SK-N-SH treated with all-trans-retinoic acid at 6 μM for 48 hours (cell line): ENCODE measurements around the gene ITGB1BP1.

Experiments used
- ATAC-seq: fragments of 200-7000 bp; cut with Tn5 transposase; 3 replicates; pipeline ENCODE4 v1.9.1; 2020; ENCODE audit warnings: mild to moderate bottlenecking, moderate library complexity
- ARNTL ChIP-seq: fragments of 450-650 bp; formaldehyde crosslinking; IDR thresholded peaks from 2 replicates; pipeline ENCODE4 v1.5.0; 2020; ENCODE audit warnings: low read depth, mild to moderate bottlenecking, moderate library complexity, borderline replicate concordance
- BACH2 ChIP-seq: fragments of 250-450 bp; sonication (Bioruptor Pico); IDR thresholded peaks from 2 replicates; pipeline ENCODE4 v1.9.0; 2021; ENCODE audit warnings: mild to moderate bottlenecking, borderline replicate concordance
- CSDC2 ChIP-seq: fragments of 250-450 bp; sonication (Bioruptor Pico); IDR thresholded peaks from 2 replicates; pipeline ENCODE4 v1.5.0; 2020; ENCODE audit warnings: mild to moderate bottlenecking, moderate library complexity
- ESRRG ChIP-seq: fragments of 250-450 bp; sonication (Bioruptor Pico); IDR thresholded peaks from 2 replicates; pipeline ENCODE4 v1.6.1; 2021; ENCODE audit warnings: mild to moderate bottlenecking
- GLIS3 ChIP-seq: fragments of 250-450 bp; sonication (Bioruptor Pico); IDR thresholded peaks from 2 replicates; pipeline ENCODE4 v1.5.0; 2020; ENCODE audit warnings: mild to moderate bottlenecking, moderate library complexity
- ISL1 ChIP-seq: fragments of 250-450 bp; sonication (Bioruptor Pico); IDR thresholded peaks from 2 replicates; pipeline ENCODE4 v2.1.2; 2022; ENCODE audit warnings: mild to moderate bottlenecking, moderate library complexity
- OSR1 ChIP-seq: fragments of 250-450 bp; sonication (Bioruptor Pico); IDR thresholded peaks from 2 replicates; pipeline ENCODE4 v1.8.0; 2022; ENCODE audit warnings: moderate library complexity, mild to moderate bottlenecking, inconsistent platforms
- SNAI2 ChIP-seq: fragments of 250-450 bp; sonication (Bioruptor Pico); IDR thresholded peaks from 2 replicates; pipeline ENCODE4 v1.5.0; 2020; ENCODE audit warnings: mild to moderate bottlenecking, moderate library complexity
- TCF4 ChIP-seq: fragments of 250-450 bp; sonication (Bioruptor Pico); IDR thresholded peaks from 2 replicates; pipeline ENCODE4 v1.8.0; 2021; ENCODE audit warnings: mild to moderate bottlenecking, moderate library complexity, borderline replicate concordance
- TOX ChIP-seq: fragments of 250-450 bp; sonication (Bioruptor Pico); IDR thresholded peaks from 2 replicates; pipeline ENCODE4 v1.8.0; 2021; ENCODE audit warnings: mild to moderate bottlenecking, moderate library complexity, borderline replicate concordance
- ZC3H10 ChIP-seq: fragments of 250-450 bp; sonication (Bioruptor Pico); IDR thresholded peaks from 2 replicates; pipeline ENCODE4 v1.5.1; 2021; ENCODE audit warnings: mild to moderate bottlenecking, moderate library complexity
- ZFP3 ChIP-seq: fragments of 250-450 bp; sonication (Bioruptor Pico); IDR thresholded peaks from 2 replicates; pipeline ENCODE4 v1.5.0; 2020; ENCODE audit warnings: mild to moderate bottlenecking, moderate library complexity
- ZFP30 ChIP-seq: fragments of 450-650 bp; formaldehyde crosslinking; IDR thresholded peaks from 2 replicates; pipeline ENCODE4 v1.5.0; 2022; ENCODE audit warnings: mild to moderate bottlenecking, moderate library complexity
- ZNF565 ChIP-seq: fragments of 450-650 bp; formaldehyde crosslinking; conservative IDR thresholded peaks from 2 replicates; pipeline ENCODE4 v1.5.0; 2020; ENCODE audit warnings: low read depth, mild to moderate bottlenecking, moderate library complexity
- ZNF70 ChIP-seq: fragments of 450-650 bp; formaldehyde crosslinking; IDR thresholded peaks from 2 replicates; pipeline ENCODE4 v1.5.0; 2020; ENCODE audit warnings: mild to moderate bottlenecking, moderate library complexity
- ZNF8 ChIP-seq: fragments of 450-650 bp; formaldehyde crosslinking; IDR thresholded peaks from 2 replicates; pipeline ENCODE4 v1.5.0; 2020; ENCODE audit warnings: mild to moderate bottlenecking, moderate library complexity
- TF ChIP-seq, protein P1 (sequence below): fragments of 250-450 bp; sonication (Bioruptor Pico); IDR thresholded peaks from 2 replicates; pipeline ENCODE4 v1.5.0; 2020; ENCODE audit warnings: mild to moderate bottlenecking, moderate library complexity
- TF ChIP-seq, protein P2 (sequence below): fragments of 250-450 bp; sonication (Bioruptor Pico); IDR thresholded peaks from 2 replicates; pipeline ENCODE4 v1.5.1; 2020; ENCODE audit warnings: low read depth, mild to moderate bottlenecking, moderate library complexity
- TF ChIP-seq, protein P3 (sequence below): fragments of 250-450 bp; sonication (Bioruptor Pico); IDR thresholded peaks from 2 replicates; pipeline ENCODE4 v1.5.1; 2021; ENCODE audit warnings: mild to moderate bottlenecking, moderate library complexity
- TF ChIP-seq, protein P4 (sequence below): fragments of 250-450 bp; sonication (Bioruptor Pico); IDR thresholded peaks from 2 replicates; pipeline ENCODE4 v1.8.0; 2021; ENCODE audit warnings: low read depth, mild to moderate bottlenecking, moderate library complexity, borderline replicate concordance

The ITGB1BP1 gene

DNA sequence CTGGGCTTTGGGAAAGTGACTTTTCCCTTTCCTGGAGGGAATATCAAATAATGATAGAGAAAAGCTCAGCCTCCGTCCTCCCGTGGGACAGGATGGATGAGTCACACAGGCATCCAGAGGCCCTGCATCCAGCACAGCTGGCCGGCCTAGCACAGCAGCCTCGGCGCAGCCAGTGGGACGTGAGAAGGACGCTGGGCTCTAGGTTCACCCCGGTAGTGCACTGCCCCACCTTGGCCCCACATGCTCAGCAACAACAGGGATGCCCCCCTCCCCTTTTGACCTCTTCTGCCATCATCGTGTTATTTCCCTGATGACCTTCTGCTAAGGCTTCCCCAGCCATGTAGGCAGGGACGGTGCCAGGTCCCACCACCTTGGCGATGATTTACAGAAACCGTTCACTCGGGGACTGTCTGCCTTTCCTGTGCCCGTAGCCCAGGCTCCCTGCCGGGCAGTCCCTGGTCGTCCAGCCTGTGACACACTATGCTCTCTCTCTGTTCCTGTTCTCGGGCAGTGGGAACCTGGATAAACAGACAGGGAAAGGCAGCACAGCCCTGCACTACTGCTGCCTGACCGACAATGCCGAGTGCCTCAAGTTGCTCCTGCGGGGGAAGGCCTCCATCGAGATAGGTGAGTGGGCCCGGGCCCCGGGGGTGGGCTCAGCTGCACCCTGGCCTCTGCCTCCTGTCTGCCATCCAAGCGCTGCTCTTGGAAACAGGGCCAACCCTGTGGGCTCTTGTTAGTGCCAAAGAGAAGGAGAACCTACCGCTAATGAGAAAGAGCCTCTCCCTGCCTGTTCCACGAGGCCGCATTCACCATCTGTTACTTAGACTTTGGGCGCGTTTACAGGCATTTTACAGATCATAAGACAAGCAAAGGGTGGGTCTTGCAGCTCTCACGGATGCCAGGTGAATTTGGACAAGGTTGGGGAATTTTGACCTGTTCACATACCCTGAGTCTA, 44.6 kb downstream of the ITGB1BP1 start (continued):
- TF ChIP-seq, protein P1, sequence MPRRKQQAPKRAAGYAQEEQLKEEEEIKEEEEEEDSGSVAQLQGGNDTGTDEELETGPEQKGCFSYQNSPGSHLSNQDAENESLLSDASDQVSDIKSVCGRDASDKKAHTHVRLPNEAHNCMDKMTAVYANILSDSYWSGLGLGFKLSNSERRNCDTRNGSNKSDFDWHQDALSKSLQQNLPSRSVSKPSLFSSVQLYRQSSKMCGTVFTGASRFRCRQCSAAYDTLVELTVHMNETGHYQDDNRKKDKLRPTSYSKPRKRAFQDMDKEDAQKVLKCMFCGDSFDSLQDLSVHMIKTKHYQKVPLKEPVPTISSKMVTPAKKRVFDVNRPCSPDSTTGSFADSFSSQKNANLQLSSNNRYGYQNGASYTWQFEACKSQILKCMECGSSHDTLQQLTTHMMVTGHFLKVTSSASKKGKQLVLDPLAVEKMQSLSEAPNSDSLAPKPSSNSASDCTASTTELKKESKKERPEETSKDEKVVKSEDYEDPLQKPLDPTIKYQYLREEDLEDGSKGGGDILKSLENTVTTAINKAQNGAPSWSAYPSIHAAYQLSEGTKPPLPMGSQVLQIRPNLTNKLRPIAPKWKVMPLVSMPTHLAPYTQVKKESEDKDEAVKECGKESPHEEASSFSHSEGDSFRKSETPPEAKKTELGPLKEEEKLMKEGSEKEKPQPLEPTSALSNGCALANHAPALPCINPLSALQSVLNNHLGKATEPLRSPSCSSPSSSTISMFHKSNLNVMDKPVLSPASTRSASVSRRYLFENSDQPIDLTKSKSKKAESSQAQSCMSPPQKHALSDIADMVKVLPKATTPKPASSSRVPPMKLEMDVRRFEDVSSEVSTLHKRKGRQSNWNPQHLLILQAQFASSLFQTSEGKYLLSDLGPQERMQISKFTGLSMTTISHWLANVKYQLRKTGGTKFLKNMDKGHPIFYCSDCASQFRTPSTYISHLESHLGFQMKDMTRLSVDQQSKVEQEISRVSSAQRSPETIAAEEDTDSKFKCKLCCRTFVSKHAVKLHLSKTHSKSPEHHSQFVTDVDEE = no peak
- TF ChIP-seq, protein P2, sequence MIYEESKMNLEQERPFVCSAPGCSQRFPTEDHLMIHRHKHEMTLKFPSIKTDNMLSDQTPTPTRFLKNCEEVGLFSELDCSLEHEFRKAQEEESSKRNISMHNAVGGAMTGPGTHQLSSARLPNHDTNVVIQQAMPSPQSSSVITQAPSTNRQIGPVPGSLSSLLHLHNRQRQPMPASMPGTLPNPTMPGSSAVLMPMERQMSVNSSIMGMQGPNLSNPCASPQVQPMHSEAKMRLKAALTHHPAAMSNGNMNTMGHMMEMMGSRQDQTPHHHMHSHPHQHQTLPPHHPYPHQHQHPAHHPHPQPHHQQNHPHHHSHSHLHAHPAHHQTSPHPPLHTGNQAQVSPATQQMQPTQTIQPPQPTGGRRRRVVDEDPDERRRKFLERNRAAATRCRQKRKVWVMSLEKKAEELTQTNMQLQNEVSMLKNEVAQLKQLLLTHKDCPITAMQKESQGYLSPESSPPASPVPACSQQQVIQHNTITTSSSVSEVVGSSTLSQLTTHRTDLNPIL (CRISPR knock-in tag) = no peak

DNA sequence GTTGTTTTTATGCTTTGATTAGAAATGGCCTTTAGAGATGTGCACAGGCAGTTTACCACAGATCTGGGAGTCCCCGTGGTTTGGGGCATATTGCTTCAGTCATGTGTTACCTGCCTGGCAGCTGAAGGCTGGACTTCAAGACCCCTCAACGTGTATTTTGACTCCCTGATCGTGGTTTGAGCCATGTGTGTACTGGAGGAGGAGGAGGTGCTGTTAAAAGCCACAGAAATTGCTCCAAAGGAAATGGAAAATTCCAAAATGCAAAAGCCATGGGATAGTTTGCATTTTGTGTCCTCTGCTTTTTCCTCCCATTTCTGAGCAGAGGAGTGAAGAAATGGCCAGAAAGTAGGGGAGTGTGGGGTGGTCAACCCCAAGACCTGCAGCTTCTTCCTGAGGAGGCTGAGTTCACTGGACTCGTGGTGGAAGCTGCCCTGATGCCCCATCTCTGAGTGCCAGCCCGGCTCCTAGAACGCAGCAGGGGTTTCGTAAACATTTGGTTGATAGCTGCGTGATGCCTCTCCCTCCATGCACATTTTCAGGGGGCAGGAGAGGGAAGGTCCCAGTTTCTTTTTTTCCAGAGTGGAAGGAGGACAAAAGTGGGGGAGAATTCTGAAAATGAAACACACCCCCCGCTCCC, 45.7 kb downstream of the ITGB1BP1 start:
- TF ChIP-seq ZFP3 (CRISPR knock-in tag) = no peak
- TF ChIP-seq, protein P3, sequence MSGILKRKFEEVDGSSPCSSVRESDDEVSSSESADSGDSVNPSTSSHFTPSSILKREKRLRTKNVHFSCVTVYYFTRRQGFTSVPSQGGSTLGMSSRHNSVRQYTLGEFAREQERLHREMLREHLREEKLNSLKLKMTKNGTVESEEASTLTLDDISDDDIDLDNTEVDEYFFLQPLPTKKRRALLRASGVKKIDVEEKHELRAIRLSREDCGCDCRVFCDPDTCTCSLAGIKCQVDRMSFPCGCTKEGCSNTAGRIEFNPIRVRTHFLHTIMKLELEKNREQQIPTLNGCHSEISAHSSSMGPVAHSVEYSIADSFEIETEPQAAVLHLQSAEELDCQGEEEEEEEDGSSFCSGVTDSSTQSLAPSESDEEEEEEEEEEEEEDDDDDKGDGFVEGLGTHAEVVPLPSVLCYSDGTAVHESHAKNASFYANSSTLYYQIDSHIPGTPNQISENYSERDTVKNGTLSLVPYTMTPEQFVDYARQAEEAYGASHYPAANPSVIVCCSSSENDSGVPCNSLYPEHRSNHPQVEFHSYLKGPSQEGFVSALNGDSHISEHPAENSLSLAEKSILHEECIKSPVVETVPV (CRISPR knock-in tag) = no peak
- TF ChIP-seq ZC3H10 (CRISPR knock-in tag) = no peak
- TF ChIP-seq, protein P2 (CRISPR knock-in tag) = no peak
- no peak for TF ChIP-seq ZNF8
- TF ChIP-seq, protein P1 = no peak
- no peak for TF ChIP-seq ESRRG (CRISPR knock-in tag)
- no peak for TF ChIP-seq ZNF70 (CRISPR knock-in tag)
- TF ChIP-seq SNAI2 (CRISPR knock-in tag) = no peak
- no peak for TF ChIP-seq ZFP30
- no peak for TF ChIP-seq ISL1 (CRISPR knock-in tag)
- TF ChIP-seq ZNF565 = no peak
- TF ChIP-seq TCF4 (CRISPR knock-in tag) = no peak
- TF ChIP-seq TOX (CRISPR knock-in tag) = no peak
- no peak for TF ChIP-seq OSR1 (CRISPR knock-in tag)
- TF ChIP-seq BACH2 (CRISPR knock-in tag) = no peak
- TF ChIP-seq ARNTL (CRISPR knock-in tag) = no peak
- TF ChIP-seq, protein P4, sequence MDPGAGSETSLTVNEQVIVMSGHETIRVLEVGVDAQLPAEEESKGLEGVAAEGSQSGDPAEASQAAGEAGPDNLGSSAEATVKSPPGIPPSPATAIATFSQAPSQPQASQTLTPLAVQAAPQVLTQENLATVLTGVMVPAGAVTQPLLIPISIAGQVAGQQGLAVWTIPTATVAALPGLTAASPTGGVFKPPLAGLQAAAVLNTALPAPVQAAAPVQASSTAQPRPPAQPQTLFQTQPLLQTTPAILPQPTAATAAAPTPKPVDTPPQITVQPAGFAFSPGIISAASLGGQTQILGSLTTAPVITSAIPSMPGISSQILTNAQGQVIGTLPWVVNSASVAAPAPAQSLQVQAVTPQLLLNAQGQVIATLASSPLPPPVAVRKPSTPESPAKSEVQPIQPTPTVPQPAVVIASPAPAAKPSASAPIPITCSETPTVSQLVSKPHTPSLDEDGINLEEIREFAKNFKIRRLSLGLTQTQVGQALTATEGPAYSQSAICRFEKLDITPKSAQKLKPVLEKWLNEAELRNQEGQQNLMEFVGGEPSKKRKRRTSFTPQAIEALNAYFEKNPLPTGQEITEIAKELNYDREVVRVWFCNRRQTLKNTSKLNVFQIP (CRISPR knock-in tag) = no peak
- TF ChIP-seq CSDC2 (CRISPR knock-in tag) = no peak
- no peak for TF ChIP-seq GLIS3 (CRISPR knock-in tag)
- no peak for ATAC-seq
